Left ventricle myocardium superior (tissue), 1 donor: ENCODE results near the gene ZNF662. TPM values are rescaled to one million over a fixed set of nuclear protein-coding genes. Genes with fewer than 3 reads are reported as not detected.
A peak's percentile ranks its signal among the peaks of the same experiment; 100 is the strongest.

Experiments
- ATAC-seq: fragments of 200-7000 bp; cut with Tn5 transposase; one replicate; pipeline ENCODE4 v1.9.1; 2020; ENCODE audit warnings: mild to moderate bottlenecking, moderate library complexity
- DNase-seq: peaks from one replicate; pipeline ENCODE4 v3.0.0-alpha.2; 2020
- intact Hi-C: fragments of 100-400 bp; cut with micrococcal nuclease; formaldehyde crosslinking; loops from one replicate; pipeline ENCODE4 v1.11.0; 2022
- long read RNA-seq: library from polyadenylated mRNA; unstranded; transcript quantifications from one replicate; pipeline ENCODE4 v2.0.0, GENCODE V29; 2021
- total RNA-seq: library from RNA; stranded (reverse); fragmentation: NEBNext Ultra II Directional; extraction: Animal tissue kit (Norgen Biotek cat#: 25700); gene quantifications from one replicate; pipeline ENCODE4 v1.2.1, GENCODE V29; 2021
- donor health status: DM: no; HTN: yes; CAD: no; lungs with severe emphysema.

Gene ZNF662
- total RNA-seq = 3.1 TPM
- long read RNA-seq, partial matches to known transcripts = 0 of 3 reads
- long read RNA-seq, other reads (novel, unspliced or antisense) = 2 of 3 reads

- DNase-seq (peak; percentile 76), ATAC-seq (peak; percentile 94)
- intact Hi-C loops = no loop called here
These were observed at the start of gene ZNF662 for GRCh38 chr3:42906070-42906847. Gene ZNF662 (plus strand): TSS chr3:42906142. CDS start chr3:42908115, 1,973 bp downstream.

- no peak for DNase-seq
- no peak for ATAC-seq
- intact Hi-C loops = no loop called here
These were observed 49.4 kb upstream of the ZNF662 start for GRCh38 chr3:42856544-42856943.

- no peak for ATAC-seq
- intact Hi-C loops = no loop called here
- no peak for DNase-seq
These were observed 41.5 kb upstream of the ZNF662 start for GRCh38 chr3:42864321-42864950.

DNA sequence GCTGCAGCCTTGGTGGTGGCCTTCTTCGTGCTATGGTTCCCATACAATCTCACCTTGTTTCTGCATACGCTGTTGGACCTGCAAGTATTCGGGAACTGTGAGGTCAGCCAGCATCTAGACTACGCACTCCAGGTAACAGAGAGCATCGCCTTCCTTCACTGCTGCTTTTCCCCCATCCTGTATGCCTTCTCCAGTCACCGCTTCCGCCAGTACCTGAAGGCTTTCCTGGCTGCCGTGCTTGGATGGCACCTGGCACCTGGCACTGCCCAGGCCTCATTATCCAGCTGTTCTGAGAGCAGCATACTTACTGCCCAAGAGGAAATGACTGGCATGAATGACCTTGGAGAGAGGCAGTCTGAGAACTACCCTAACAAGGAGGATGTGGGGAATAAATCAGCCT is 40.7 kb upstream of the ZNF662 start:
- DNase-seq = no peak
- intact Hi-C loops = no loop called here
- no peak for ATAC-seq

DNA sequence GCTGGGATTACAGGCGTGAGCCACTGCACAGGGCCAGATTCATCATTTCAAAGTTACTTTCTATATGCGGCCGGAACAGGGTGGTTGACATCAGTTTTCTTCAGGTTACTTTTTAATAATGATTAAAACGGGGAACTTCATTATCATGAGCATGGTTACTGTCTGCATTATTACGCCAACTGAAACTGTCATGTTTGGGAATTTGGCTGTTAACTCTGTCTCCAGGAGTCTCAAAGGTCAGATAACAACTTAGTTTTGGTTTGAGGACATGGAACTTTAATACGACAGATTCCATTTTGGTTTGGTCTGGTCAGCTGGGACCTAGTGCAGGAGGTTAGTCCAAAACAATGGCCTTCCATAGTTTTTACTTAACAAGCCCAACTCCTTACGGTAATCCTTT is 38.8 kb upstream of the ZNF662 start:
- DNase-seq (no peak), ATAC-seq (no peak)
- intact Hi-C loops = no loop called here

DNA sequence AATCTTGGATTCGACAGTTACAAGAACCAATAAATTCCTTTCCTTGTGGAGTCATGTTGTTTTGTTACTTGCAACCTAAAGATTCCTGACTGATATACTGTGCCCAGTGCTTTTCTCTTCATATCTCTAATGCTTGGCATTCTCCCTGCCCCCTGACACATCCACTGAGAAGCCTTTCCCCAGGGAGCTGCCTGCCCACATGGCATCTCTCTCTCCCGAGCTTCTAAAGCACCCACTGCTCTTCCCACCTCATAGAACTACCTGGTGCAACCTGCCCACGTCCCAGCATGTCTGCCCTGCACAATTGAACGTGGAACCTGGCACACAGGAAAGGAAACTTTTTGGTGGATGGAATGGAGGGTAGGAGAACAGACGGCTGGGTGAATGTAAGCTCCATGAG is 37.1 kb upstream of the ZNF662 start:
- no peak for DNase-seq
- ATAC-seq = no peak

GRCh38 chr3:42871592-42872196 is 34.2 kb upstream of the ZNF662 start:
- DNase-seq (peak; percentile 67), ATAC-seq (peak; percentile 76)
- intact Hi-C loops = no loop called here

More for the DNA sequence above, 37.1 kb upstream of the ZNF662 start:
- intact Hi-C loops = no loop called here

DNA sequence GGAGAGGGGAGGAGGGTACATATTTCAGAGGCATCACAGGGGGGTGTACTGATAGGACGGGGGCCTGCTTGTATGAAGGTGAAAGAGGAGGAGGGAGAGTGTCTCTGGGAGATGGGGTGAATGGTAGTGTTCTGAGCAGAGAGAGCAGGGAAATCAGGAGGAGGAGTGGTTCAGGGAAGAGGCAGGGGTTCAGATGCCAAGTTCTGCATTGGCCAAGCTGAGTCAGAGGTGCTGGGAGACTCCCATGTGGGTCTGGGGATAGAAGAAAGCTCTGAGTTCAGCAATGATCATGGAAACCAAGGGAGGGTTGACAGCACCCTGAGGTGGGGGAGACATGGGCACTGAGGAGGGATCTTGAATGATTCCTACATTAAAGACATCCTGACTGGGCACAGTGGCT is 33.2 kb upstream of the ZNF662 start:
- no peak for ATAC-seq
- intact Hi-C loops = no loop called here
- DNase-seq = no peak

DNA sequence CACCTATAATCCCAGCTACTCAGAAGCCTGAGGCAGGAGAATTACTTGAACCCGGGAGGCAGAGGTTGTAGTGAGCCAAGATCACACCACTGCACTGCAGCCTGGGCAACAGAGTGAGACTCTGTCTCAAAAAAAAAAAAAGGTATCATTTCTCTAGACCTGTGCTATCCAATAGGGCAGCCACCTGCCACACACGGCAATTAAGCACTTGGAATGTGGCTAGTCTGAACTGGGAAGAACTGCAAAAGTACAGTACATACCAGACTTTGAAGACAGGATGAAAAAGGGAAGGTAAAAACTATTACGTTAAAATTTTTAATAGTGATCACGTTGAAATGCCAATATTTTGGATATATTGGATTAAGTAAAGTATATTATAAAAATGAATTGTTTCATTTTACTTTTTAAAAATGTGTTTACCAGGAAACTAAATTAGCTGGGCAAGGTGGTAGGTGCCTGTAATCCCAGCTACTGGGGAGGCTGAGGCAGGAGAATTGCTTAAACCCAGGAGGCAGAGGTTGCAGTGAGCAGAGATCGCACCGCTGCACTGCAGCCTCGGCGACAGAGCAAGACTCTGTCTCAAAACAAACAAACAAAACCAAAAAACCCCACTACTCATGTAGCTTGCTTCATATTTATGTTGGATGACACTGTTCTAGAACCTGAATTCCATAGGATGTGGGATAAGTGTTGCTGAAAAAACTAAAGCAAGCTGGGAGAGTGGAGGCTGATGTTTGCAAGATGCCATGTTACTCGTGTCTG is 32.5 kb upstream of the ZNF662 start:
- DNase-seq (no peak), ATAC-seq (no peak)
- intact Hi-C loops = no loop called here

- ATAC-seq (no peak), DNase-seq (no peak)
- intact Hi-C loops = loop anchor here (5.0 kb wide), 1 partner anchor 37 kb away; no protein-coding TSS in a partner anchor
These were observed 31.2 kb upstream of the ZNF662 start for GRCh38 chr3:42874749-42875148.

DNA sequence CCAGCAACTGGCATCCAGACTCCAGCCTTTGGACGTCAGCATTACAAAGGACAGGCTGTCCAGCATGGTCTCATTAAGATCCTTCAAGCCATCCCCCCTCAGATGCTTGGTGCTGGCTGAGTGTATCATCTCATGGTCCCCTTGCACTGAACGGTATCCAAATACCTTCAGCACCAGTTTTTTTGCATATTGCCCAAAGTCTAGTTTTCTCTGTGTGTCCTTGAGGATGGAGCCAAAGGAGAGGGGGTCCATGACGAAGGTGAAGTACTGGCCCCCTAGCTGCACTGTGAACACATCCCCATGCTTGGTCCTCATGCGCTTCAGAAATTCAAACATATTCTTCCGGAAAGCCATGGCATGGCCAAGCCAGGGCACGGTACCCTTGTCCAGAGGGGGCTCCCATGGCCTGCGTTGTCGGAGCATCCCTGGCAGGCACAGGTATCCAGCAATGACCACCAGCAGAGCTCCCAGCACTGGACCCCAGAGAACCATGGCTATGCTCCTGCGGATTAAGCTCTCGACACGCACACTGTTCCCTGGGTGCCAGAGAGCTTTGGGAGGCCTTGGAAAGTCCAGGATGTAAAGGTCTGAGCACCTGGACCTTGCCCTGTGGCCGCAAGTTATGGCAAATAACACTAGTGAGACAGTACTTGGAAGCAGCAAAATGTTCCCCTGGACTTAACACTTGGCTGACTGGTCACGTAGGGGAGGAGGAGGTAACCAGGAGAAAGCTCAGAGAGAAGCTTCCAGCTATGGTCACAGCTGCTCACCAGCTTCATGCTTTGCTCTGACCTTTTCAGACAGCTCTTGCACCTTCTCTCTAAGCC is 30.4 kb upstream of the ZNF662 start, which contains the start of gene CYP8B1:
TSS of gene CYP8B1 (minus strand) at position 555 of the 827 bp plus-strand sequence. CDS start at position 492, 63 bp downstream.
- no peak for ATAC-seq
- intact Hi-C loops = loop anchor here (5.0 kb wide), 1 partner anchor 38 kb away; no protein-coding TSS in a partner anchor

GRCh38 chr3:42876401-42876800 is 29.5 kb upstream of the ZNF662 start:
- no peak for DNase-seq
- intact Hi-C loops = loop anchor here (5.0 kb wide), 1 partner anchor 39 kb away; no protein-coding TSS in a partner anchor
- ATAC-seq = no peak

More for the DNA sequence above, 30.4 kb upstream of the ZNF662 start, which contains the start of gene CYP8B1:
- no peak for DNase-seq

DNA sequence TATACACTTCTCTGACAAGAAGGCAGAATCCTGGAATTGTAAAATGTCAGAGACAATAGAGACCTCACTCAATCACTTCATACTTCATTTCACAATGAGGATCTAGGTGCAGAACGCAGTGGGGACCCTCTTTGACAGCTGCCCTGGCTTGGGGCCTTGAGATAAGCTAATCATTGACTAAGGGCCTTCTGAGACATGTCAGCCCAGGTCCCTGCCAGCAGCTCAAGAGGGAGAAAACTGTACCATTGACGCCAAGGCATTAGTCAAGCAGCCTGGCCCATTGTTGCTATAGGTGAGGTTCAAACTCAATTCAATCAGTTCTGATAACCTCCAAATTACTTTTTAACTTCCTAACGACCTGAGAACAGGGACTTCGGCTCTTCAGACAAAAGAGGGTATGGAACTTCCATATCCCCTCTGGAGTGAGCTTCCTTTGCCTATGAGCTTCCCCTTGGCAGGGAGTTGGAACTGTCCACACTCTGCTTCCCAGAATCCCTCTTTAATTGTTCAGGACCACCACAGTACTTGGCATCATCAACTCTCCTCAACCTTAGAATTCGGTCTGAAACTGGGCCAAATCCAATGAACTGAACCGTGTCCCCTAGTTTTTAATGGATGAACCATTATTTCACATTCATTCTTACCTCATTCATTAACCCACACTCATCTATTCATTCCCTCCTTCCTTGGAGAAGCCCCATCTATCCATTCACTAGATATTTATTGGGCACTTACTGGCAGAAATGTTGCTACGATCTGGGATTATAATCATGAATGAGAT is 28.8 kb upstream of the ZNF662 start:
- DNase-seq (no peak), ATAC-seq (no peak)
- intact Hi-C loops = loop anchor here (5.0 kb wide), 1 partner anchor 40 kb away; no protein-coding TSS in a partner anchor

DNA sequence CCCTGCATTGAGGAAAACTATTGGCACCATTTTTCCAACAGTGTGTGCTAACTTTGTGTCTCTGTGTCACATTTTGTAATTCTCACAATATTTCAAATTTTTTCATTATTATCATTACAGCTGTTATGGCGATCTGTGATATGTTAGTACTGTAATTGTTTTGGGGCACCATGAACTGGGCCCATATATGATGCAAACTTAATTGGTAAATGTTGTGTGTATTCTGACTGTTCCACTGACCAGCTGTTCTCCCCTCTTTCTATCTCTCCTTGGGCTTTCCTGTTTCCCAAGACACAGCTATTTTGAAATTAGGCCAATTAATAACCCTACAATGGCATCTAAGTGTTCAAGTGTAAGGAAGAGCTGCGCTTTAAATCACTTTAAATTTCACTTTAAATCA is 28.1 kb upstream of the ZNF662 start:
- intact Hi-C loops = loop anchor here (5.0 kb wide), 1 partner anchor 41 kb away; no protein-coding TSS in a partner anchor
- DNase-seq (no peak), ATAC-seq (no peak)

GRCh38 chr3:42880183-42880582 is 25.8 kb upstream of the ZNF662 start:
- ATAC-seq = peak; percentile 11
- intact Hi-C loops = no loop called here
- DNase-seq = no peak

DNA sequence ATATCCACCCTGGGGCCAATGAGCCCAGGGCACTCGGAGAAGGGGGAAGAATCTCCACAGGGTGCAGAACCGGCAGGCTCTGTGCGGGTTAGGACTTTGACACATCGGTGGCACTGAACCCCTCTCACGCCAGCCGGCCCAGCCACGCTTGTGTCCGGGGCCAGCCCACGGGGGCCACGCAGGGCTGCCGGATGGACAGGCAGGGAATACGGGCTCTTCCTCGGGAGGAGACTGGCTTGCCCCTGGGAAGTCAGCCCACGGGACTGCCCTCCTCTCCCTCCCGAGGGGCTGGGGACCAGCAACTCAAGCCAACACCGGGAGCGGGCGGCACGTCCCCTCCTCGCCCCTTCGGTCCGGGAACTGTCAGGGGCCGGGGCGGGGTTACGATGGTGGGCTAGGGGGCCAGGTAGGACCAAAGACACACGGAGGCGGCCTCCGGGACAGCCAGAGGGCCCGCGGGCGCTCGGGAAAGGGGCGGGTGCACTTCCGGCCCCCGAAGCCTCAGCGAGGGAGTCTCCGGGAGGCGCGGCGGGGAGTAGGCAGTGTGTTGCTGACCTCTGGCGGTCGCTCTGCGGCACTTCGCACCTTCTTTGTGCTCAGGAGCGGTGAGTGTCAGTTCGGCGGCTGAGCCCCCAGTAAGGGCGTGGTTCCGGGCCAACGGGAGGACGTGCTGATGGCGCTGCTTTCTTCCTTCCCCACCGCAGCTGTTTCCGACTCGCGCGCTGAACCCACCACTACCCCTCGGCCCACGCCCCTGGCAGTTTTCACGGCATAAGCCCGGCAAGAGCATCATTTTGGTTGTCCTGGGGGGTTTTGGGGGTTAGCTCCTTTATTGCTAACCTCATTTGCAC is 25.1 kb upstream of the ZNF662 start:
- intact Hi-C loops = no loop called here
- DNase-seq (peak; percentile 90), ATAC-seq (peak; percentile 99)
